ENCODE measurements around the gene TACR2. TPM values are rescaled to one million over a fixed set of nuclear protein-coding genes. Genes with fewer than 3 reads are reported as not detected.

TACR2 gene
- total RNA-seq, 2 experiments from 2014 or later = not detected

DNA sequence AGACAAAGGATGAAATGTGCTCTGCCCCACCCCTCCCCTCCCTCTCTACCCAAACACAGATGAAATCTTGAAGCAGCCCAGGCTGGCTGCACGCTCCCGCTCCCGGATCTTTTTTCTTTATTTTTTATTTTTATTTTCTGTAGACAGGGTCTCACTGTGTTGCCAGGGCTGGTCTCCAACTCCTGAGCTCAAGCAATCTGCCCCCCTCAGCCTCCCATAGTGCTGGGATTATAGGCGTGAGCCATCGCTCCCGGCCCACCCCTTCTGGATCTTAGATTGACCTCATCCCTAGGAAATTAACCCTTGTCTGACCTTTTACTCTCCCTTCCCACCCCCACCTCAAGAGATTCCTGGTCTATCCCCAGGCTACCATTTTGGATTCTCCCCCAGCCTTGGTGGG is 14.3 kb downstream of the TACR2 start:
- TF ChIP-seq, protein P1, sequence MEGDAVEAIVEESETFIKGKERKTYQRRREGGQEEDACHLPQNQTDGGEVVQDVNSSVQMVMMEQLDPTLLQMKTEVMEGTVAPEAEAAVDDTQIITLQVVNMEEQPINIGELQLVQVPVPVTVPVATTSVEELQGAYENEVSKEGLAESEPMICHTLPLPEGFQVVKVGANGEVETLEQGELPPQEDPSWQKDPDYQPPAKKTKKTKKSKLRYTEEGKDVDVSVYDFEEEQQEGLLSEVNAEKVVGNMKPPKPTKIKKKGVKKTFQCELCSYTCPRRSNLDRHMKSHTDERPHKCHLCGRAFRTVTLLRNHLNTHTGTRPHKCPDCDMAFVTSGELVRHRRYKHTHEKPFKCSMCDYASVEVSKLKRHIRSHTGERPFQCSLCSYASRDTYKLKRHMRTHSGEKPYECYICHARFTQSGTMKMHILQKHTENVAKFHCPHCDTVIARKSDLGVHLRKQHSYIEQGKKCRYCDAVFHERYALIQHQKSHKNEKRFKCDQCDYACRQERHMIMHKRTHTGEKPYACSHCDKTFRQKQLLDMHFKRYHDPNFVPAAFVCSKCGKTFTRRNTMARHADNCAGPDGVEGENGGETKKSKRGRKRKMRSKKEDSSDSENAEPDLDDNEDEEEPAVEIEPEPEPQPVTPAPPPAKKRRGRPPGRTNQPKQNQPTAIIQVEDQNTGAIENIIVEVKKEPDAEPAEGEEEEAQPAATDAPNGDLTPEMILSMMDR (IDR thresholded peaks at IDR 0.05) = no peak
- ATAC-seq (no peak), DNase-seq (no peak)
- ChIA-PET CTCF (no interaction called here), POLR2A (interaction anchor here (1.0 kb wide), 1 partner anchor 186 kb away, joined by 3 read pairs; no protein-coding TSS in a partner anchor)
- Mint-ChIP-seq H3K27me3 (no peaks in the 10 kb centered on the region), H3K4me3 (no peak overlapping the region), H3K9me3 (no peaks in the 10 kb centered on the region), H3K27ac (no peak overlapping the region), H3K4me1 (ENCODE audit: low read depth) (peaks cover 2% of the 10 kb centered on the region), H3K36me3 (ENCODE audit: low read depth) (peaks cover 46% of the 10 kb centered on the region)
- intact Hi-C loops (cut with micrococcal nuclease) = no loop called here

DNA sequence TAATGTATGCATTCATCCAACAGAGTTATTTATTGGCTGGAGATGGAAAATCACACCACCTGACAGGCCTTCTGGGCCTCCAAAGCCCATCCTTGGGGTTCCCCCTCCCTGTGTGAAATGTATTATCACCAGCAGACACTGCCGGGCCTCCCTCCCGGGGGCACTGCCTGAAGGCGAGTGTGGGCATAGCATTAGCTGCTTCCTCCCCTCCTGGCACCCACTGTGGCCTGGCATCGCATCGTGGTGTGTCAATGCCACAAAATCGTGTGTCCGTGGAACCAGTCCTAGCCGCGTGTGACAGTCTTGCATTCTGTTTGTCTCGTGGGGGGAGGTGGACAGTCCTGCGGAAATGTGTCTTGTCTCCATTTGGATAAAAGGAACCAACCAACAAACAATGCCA is 15.3 kb downstream of the TACR2 start:
- TF ChIP-seq, protein P1 (IDR thresholded peaks at IDR 0.05) = no peak
- H3K4me3 Mint-ChIP-seq = no peak overlapping the region
- peaks cover 2% of the 10 kb centered on the region for H3K4me1 Mint-ChIP-seq (ENCODE audit: low read depth)
- ATAC-seq = no peak
- no peaks in the 10 kb centered on the region for H3K9me3 Mint-ChIP-seq
- ChIA-PET CTCF (interaction anchor here (0.6 kb wide), 1 partner anchor 9 kb away, joined by 3 read pairs; no protein-coding TSS in a partner anchor), POLR2A (no interaction called here)
- intact Hi-C loops (cut with micrococcal nuclease) = no loop called here
- DNase-seq = no peak
- no peaks in the 10 kb centered on the region for H3K27me3 Mint-ChIP-seq
- no peak overlapping the region for H3K27ac Mint-ChIP-seq
- H3K36me3 Mint-ChIP-seq (ENCODE audit: low read depth) = peaks cover 50% of the 10 kb centered on the region

DNA sequence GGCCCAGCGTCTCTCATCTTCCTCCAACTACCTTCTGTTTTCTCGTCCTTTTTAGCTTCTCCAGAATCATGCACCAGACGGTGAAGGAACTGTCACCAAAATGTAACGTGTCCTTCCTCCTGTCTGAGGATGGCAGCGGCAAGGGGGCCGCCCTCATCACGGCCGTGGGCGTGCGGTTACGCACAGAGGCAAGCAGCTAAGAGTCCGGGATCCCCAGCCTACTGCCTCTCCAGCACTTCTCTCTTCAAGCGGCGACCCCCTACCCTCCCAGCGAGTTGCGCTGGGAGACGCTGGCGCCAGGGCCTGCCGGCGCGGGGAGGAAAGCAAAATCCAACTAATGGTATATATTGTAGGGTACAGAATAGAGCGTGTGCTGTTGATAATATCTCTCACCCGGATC is 15.8 kb downstream of the TACR2 start:
- intact Hi-C loops (cut with micrococcal nuclease) = no loop called here
- Mint-ChIP-seq H3K4me1 (ENCODE audit: low read depth) (peaks cover under 1% of the 10 kb centered on the region), H3K36me3 (ENCODE audit: low read depth) (peaks cover 53% of the 10 kb centered on the region), H3K27me3 (no peaks in the 10 kb centered on the region), H3K4me3 (no peak overlapping the region), H3K9me3 (no peaks in the 10 kb centered on the region), H3K27ac (no peak overlapping the region)
- ChIA-PET POLR2A (no interaction called here), CTCF (interaction anchor here (0.6 kb wide), 1 partner anchor 8 kb away, joined by 3 read pairs; no protein-coding TSS in a partner anchor)
- TF ChIP-seq, protein P1 (IDR thresholded peaks at IDR 0.05) = no peak
- DNase-seq = no peak
- no peak for ATAC-seq

DNA sequence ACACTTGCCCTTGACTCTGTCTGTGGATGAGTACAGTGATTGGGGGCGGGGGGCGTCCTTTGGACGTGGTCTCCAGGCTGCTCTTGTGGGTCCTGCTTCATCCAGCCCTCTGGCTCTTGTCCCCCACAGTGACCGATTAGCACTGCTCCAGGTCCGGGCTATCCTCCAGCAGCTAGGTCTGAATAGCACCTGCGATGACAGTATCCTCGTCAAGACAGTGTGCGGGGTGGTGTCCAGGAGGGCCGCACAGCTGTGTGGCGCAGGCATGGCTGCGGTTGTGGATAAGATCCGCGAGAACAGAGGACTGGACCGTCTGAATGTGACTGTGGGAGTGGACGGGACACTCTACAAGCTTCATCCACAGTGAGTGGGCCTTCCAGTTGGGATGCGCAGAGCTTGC is 18.3 kb downstream of the TACR2 start:
- H3K4me1 Mint-ChIP-seq (ENCODE audit: low read depth) = no peaks in the 10 kb centered on the region
- H3K4me3 Mint-ChIP-seq = no peak overlapping the region
- peaks cover 62% of the 10 kb centered on the region for H3K36me3 Mint-ChIP-seq (ENCODE audit: low read depth)
- intact Hi-C loops (cut with micrococcal nuclease) = no loop called here
- H3K27ac Mint-ChIP-seq = no peak overlapping the region
- DNase-seq = no peak
- ATAC-seq = no peak
- H3K27me3 Mint-ChIP-seq = no peaks in the 10 kb centered on the region
- no peaks in the 10 kb centered on the region for H3K9me3 Mint-ChIP-seq
- CTCF ChIA-PET = interaction anchor here (1.4 to 2.2 kb wide), 2 partner anchors 9 to 160 kb away, joined by 4 to 15 read pairs; no protein-coding TSS in a partner anchor
- TF ChIP-seq, protein P1 (IDR thresholded peaks at IDR 0.05) = no peak
- POLR2A ChIA-PET = interaction anchor here (0.9 kb wide), 1 partner anchor 9 kb away, joined by 4 read pairs; no protein-coding TSS in a partner anchor

DNA sequence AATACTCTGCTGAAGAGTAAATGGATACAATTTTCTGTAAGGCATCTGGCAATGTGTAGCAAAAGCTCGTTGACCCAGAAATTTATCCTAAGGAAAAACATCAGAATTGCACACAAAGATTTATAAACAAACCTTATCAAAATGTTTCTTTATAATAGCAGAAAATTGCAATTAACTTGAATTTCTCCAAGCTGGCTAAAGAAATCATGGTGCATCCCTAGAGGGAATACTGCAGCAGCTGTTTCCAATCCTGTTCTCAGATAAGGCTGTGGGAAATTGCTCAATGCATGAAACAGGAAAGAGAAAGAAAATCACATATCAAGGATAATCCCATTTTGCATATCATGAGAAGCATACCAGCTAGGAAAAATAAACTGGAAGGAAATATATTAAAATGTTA is 18.7 kb downstream of the TACR2 start:
- intact Hi-C loops (cut with micrococcal nuclease) = no loop called here
- H3K4me3 Mint-ChIP-seq = no peak overlapping the region
- peaks cover 61% of the 10 kb centered on the region for H3K36me3 Mint-ChIP-seq (ENCODE audit: low read depth)
- DNase-seq (no peak), ATAC-seq (no peak)
- ChIA-PET POLR2A (interaction anchor here (0.9 kb wide), 1 partner anchor 10 kb away, joined by 4 read pairs; no protein-coding TSS in a partner anchor), CTCF (interaction anchor here (1.4 to 2.2 kb wide), 2 partner anchors 10 to 160 kb away, joined by 4 to 15 read pairs; no protein-coding TSS in a partner anchor)
- H3K4me1 Mint-ChIP-seq (ENCODE audit: low read depth) = no peaks in the 10 kb centered on the region
- TF ChIP-seq, protein P1 (IDR thresholded peaks at IDR 0.05) = no peak
- H3K27me3 Mint-ChIP-seq = no peaks in the 10 kb centered on the region
- H3K27ac Mint-ChIP-seq = no peak overlapping the region
- no peaks in the 10 kb centered on the region for H3K9me3 Mint-ChIP-seq
